Activated CD4-positive, alpha-beta T cell treated with anti-CD3 and anti-CD28 coated beads for 36 hours (primary cell): ENCODE measurements around the gene LYRM4. TPM values are rescaled to one million over a fixed set of nuclear protein-coding genes. Genes with fewer than 3 reads are reported as not detected.
A peak's percentile ranks its signal among the peaks of the same experiment; 100 is the strongest.
"Not testable (repeated sequence)": the region's sequence is repeated elsewhere in the genome, so short reads cannot be mapped to it uniquely, and the experiment has no call there.

Experiments
- ATAC-seq: fragments of 200-7000 bp; cut with Tn5 transposase; one replicate; pipeline ENCODE4 v1.10.0; 2021; ENCODE audit warnings: mild to moderate bottlenecking, moderate library complexity
- CTCF ChIA-PET: fragments of 350-600 bp; sonication (Branson Sonifier 250); formaldehyde crosslinking; loops from one replicate; lab custom pipeline; 2021; ENCODE audit warnings: antibody characterized with exemption; lab: Charles Lee
- POLR2A ChIA-PET: fragments of 350-600 bp; sonication (Branson Sonifier 250); formaldehyde crosslinking; loops from one replicate; lab custom pipeline; 2021; ENCODE audit warnings: antibody characterized with exemption, inconsistent platforms; lab: Charles Lee
- DNase-seq: peaks from one replicate; pipeline ENCODE4 v3.0.0-alpha.2; 2020
- H3K27ac Mint-ChIP-seq: one replicate; pipeline ENCODE4 v1.8.0; 2021; ENCODE audit warnings: mixed read lengths
- H3K27me3 Mint-ChIP-seq: one replicate; pipeline ENCODE4 v1.8.0; 2021; ENCODE audit warnings: mixed read lengths
- H3K36me3 Mint-ChIP-seq: one replicate; pipeline ENCODE4 v1.8.0; 2021; ENCODE audit warnings: low read depth, mixed read lengths
- H3K4me1 Mint-ChIP-seq: one replicate; pipeline ENCODE4 v1.8.0; 2021; ENCODE audit warnings: mixed read lengths
- H3K4me3 Mint-ChIP-seq: one replicate; pipeline ENCODE4 v1.8.0; 2021; ENCODE audit warnings: mild to moderate bottlenecking, moderate library complexity, mixed read lengths
- H3K9me3 Mint-ChIP-seq: one replicate; pipeline ENCODE4 v1.8.0; 2021; ENCODE audit warnings: low read depth, mixed read lengths
- intact Hi-C, 2 experiments: fragments of 100-400 bp; cut with DNase I in 1 of 2; cut with micrococcal nuclease in 1 of 2; formaldehyde crosslinking; loops; one replicate each; pipeline versions ENCODE4 v1.14.2 to v1.15.1; 2022 to 2024; cut with DNase I, micrococcal nuclease
- total RNA-seq, 2 experiments: library from RNA; stranded (reverse); gene quantifications; one replicate each; pipeline ENCODE4 v1.2.3, GENCODE V29; 2021

The LYRM4 gene
- total RNA-seq, 2 experiments from 2014 or later = 46.4 to 53.4 TPM

DNA sequence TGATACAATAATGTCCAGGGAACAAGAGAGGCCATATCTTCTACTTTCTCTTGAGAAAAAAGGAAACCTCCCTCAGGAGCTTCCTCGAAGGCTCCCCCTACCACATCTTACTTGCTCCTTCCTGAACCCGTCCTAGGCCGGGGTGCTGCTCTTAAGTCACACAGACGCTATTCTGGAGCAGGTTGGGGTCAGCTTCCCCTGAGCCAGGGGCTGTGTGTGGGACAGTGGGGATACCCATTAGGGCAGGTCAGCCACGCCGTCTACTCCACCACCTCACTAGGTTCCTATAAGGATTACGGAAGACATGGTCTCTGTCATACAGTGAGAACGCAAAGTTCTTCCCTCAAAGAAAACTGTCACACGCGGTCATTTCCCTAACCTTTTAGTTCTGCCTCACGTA is 183.8 kb downstream of the LYRM4 start:
- H3K27ac Mint-ChIP-seq = no peak overlapping the region
- no peaks in the 10 kb centered on the region for H3K9me3 Mint-ChIP-seq
- ChIA-PET POLR2A (no interaction called here), CTCF (interaction anchor here (0.6 kb wide), 1 partner anchor 859 kb away, joined by 3 read pairs; no protein-coding TSS in a partner anchor)
- ATAC-seq (no peak), DNase-seq (no peak)
- no peak overlapping the region for H3K4me3 Mint-ChIP-seq
- H3K4me1 Mint-ChIP-seq = peaks cover 3% of the 10 kb centered on the region
- no peaks in the 10 kb centered on the region for H3K36me3 Mint-ChIP-seq
- peaks cover 8% of the 10 kb centered on the region for H3K27me3 Mint-ChIP-seq
- intact Hi-C loops = no loop called here

DNA sequence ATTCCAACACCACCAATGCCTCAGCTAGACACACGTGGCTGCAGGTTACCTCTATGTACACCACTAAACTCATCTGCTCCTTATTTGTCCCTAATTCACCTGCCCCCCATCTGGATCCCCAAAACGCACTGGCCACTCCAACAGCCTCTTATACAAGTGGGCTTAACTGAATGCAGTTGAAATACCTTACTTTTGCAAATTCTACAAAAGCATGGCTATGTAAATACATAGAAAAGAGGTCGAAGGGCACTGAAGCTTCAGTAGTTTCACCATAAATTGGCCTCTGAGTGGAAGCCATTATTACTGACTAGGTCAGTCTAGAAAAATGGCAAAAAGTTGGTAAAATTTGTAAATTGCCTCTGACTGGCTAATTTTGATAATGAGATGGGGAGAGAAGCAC is 186.8 kb downstream of the LYRM4 start:
- POLR2A ChIA-PET = no interaction called here
- no peak for DNase-seq

DNA sequence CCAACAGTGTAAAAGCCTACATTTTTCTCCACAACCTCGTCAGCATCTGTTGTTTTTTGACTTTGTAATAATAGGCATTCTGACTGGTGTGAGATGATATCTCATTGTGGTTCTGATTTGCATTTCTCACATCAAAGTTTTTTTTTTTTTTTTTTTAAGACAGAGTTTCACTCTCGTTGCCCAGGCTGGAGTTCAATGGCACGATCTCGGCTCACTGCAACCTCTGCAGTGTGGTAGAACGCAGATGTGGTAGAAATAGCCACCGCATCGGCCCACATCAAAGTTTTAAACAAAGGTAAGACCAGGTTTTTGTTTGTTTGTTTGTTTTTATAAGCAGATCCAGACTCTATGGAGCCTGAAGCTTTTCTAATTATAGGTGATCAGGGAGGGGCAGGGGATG is 188.3 kb downstream of the LYRM4 start:
- intact Hi-C loops = loop anchor here in 1 of 2 experiments (5.0 kb wide), 1 partner anchor 530 kb away; no protein-coding TSS in a partner anchor

More for the DNA sequence above, 186.8 kb downstream of the LYRM4 start:
- CTCF ChIA-PET = interaction anchor here (0.6 kb wide), 1 partner anchor 305 kb away, joined by 3 read pairs; no protein-coding TSS in a partner anchor
- Mint-ChIP-seq H3K36me3 (no peaks in the 10 kb centered on the region), H3K9me3 (no peaks in the 10 kb centered on the region), H3K4me1 (peaks cover 3% of the 10 kb centered on the region), H3K27ac (no peak overlapping the region), H3K4me3 (no peak overlapping the region), H3K27me3 (peaks cover 2% of the 10 kb centered on the region)
- intact Hi-C loops = loop anchor here in 1 of 2 experiments (5.0 kb wide), 1 partner anchor 532 kb away; no protein-coding TSS in a partner anchor
- no peak for ATAC-seq

DNA sequence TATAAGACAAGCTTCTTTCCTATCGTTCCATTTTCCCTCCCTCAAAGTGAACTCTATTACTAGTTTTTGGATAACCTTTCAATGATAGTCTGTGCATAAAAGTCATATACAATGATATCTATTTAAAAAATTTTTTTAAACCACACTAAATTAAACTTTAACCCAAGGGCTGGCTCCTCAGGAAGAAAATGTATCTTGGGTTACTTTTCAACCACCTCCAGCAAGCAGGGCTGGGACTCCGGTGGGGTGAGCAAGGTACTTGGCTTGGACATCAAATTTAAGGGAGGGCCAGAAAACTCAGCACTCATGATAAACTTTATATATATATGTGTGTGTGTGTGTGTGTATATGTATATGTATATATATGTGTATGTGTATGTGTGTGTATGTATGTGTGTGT is 189.5 kb downstream of the LYRM4 start:
- ATAC-seq = no peak
- POLR2A ChIA-PET = no interaction called here
- no peaks in the 10 kb centered on the region for H3K36me3 Mint-ChIP-seq
- H3K4me1 Mint-ChIP-seq = peaks cover 3% of the 10 kb centered on the region
- H3K27ac Mint-ChIP-seq = no peak overlapping the region
- CTCF ChIA-PET = interaction anchor here (0.6 kb wide), 1 partner anchor 751 kb away, joined by 3 read pairs; no protein-coding TSS in a partner anchor
- intact Hi-C loops = loop anchor here in 1 of 2 experiments (5.0 kb wide), 1 partner anchor 529 kb away; no protein-coding TSS in a partner anchor
- H3K4me3 Mint-ChIP-seq = no peak overlapping the region
- H3K27me3 Mint-ChIP-seq = no peaks in the 10 kb centered on the region
- peaks cover 6% of the 10 kb centered on the region for H3K9me3 Mint-ChIP-seq
- no peak for DNase-seq

More for the DNA sequence above, 188.3 kb downstream of the LYRM4 start:
- Mint-ChIP-seq H3K27ac (no peak overlapping the region), H3K36me3 (no peaks in the 10 kb centered on the region), H3K27me3 (peaks cover 2% of the 10 kb centered on the region), H3K4me1 (peaks cover 3% of the 10 kb centered on the region), H3K4me3 (no peak overlapping the region), H3K9me3 (peaks cover 1% of the 10 kb centered on the region)
- POLR2A ChIA-PET = no interaction called here
- peak; percentile 42 for ATAC-seq
- DNase-seq = peak; percentile 25
- CTCF ChIA-PET = no interaction called here

DNA sequence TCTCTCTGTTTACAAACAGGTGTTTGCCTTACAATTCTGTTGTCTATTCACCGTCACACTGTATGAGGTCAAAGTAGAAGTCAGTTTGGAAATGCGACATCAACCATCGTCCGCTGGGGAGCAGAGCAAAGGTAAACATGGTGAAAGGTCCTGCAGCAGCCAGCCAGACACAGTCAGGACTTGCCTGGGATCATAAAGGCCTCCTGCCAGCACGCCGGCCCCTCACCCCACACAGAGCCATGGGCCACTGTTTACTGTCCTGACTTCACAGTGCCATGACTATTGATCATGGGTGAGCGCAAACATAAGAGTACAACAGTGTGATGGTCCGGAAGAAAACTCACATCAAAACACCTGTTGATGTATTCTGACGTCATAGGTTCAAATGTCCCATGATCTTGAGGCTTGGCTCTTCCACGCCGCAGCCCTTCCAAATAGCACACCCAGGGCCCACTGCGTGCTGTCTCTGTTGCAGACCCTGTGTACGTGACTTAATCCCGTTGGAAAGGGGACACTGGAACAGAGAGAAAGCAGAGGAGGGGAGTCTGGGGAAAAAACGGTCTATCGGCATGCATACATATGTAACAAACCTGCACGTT is 192.5 kb downstream of the LYRM4 start:
- intact Hi-C loops = no loop called here
- POLR2A ChIA-PET = no interaction called here
- no peak overlapping the region for H3K4me3 Mint-ChIP-seq
- H3K27ac Mint-ChIP-seq = no peak overlapping the region
- ATAC-seq = no peak
- peaks cover 3% of the 10 kb centered on the region for H3K4me1 Mint-ChIP-seq
- H3K9me3 Mint-ChIP-seq = peaks cover 6% of the 10 kb centered on the region
- CTCF ChIA-PET = no interaction called here
- DNase-seq = no peak
- H3K27me3 Mint-ChIP-seq = no peaks in the 10 kb centered on the region
- H3K36me3 Mint-ChIP-seq = no peaks in the 10 kb centered on the region

DNA sequence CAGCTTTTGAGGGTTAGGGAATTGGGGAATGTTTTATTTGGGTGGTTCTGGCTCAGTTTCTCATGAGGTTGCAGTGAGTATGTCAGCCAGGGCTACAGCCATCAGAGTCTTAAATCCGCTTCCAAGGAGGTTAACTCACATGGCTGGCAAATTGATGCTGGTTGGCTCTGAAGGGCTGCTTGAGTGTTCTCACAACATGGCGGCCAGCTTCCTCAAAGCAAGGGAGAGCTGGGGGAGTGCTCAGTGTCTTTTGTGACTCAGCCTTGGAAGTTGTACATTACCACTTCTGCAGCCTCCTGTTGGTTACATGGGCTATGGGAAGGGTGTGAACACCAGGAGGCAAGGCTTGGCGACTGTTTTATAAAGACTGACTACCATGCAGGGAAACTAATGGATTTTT is 193.4 kb downstream of the LYRM4 start:
- no peaks in the 10 kb centered on the region for H3K36me3 Mint-ChIP-seq
- POLR2A ChIA-PET = no interaction called here
- no peak overlapping the region for H3K27ac Mint-ChIP-seq

DNA sequence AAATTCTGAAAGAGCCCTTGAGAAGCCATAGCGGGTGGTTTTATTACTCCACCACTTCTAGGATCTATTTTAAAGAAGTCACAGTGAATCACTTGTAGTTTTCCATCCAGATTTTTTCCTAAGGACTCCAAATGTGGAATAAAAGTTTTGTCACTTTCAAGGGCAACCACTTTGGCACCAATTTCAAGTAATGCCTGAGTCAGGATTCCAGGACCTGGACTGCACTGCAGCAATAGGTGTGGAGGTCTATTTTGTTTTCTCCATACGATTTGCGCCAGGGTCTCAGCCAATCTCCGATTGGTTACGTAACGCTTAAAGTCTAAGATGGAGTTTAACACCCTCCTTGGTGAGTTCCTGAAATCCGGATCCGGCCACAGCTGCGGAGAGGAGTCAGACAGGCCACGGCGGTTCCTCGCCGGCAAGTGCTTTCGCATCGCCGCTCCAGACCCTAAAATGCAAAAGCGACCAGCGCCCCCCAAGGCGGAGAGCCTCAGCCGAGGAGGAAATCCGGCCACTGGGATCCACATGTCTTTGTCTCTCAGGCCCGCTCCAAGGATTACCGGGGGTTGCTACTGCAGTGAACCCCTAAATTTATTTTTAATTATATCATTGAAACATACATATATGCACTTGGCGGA is 194.2 kb downstream of the LYRM4 start:
- Mint-ChIP-seq H3K27ac (no peak overlapping the region), H3K9me3 (peaks cover 6% of the 10 kb centered on the region), H3K4me3 (no peak overlapping the region), H3K27me3 (no peaks in the 10 kb centered on the region), H3K4me1 (no peaks in the 10 kb centered on the region), H3K36me3 (no peaks in the 10 kb centered on the region)
- no peak for ATAC-seq
- intact Hi-C loops = no loop called here
- no peak for DNase-seq
- ChIA-PET CTCF (no interaction called here), POLR2A (no interaction called here)

More for the DNA sequence above, 193.4 kb downstream of the LYRM4 start:
- Mint-ChIP-seq H3K27me3 (no peaks in the 10 kb centered on the region), H3K4me3 (no peak overlapping the region), H3K4me1 (no peaks in the 10 kb centered on the region), H3K9me3 (peaks cover 6% of the 10 kb centered on the region)
- ATAC-seq (no peak), DNase-seq (no peak)
- intact Hi-C loops = no loop called here
- CTCF ChIA-PET = no interaction called here

DNA sequence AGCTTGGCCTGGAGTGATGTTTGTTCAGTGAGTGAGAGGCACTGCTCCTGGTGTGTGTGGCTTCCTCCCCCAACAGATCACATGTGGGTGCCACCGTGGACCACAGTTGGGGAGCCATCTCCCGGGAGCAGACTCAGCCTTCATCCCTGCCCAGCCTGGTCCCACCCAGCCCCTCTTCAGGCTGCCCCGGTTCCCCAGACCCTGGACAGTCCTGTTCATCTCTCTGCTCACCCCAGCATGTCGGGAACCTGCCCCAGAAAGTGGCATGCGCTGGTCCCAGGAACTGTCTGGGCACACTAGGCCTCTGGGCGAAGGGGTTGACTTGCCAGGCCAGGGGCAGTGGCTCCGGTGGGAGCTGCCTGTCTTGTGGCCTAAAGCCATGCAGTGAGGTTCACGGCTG is 197.1 kb downstream of the LYRM4 start:
- Mint-ChIP-seq H3K27me3 (no peaks in the 10 kb centered on the region), H3K4me3 (no peak overlapping the region), H3K9me3 (peaks cover 6% of the 10 kb centered on the region), H3K36me3 (no peaks in the 10 kb centered on the region), H3K27ac (no peak overlapping the region), H3K4me1 (no peaks in the 10 kb centered on the region)
- intact Hi-C loops = no loop called here
- ChIA-PET POLR2A (no interaction called here), CTCF (no interaction called here)
- ATAC-seq = no peak
- DNase-seq = no peak

DNA sequence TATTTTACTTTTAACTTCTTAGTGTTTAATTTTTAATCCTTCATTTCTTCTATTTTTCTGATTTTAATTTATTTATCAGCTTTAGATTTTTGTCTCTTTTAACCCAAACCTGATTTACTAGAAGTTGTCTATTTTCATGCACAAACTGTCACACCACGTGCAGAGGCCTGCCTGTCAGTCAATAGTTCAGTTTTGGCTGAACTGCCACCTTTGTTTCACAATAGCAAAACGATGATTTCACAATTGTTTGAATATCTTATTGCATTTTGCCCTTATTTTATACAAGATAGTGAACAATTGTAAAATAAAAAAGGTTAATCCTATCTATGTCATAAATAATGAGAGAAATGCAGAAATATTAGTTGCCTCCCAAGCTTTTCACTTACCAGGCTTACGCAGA is 199.6 kb downstream of the LYRM4 start:
- no peak overlapping the region for H3K4me3 Mint-ChIP-seq

DNA sequence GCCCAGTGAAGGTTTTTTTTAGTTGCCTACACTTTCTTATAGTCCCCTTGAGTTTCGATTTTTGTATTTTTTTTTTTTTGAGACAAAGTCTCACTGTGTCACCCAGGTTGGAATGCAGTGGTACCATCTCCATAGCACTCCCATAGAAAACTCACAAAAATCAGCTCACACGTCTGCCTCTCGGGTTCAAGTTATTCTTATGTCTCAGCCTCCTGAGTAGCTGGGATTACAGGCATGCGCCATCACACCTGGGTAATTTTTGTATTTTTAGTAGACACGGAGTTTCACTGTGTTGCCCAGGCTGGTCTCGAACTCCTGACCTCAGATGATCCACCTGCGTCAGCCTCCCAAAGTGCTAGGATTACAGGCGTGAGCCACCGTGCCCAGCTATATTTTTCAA is 200.3 kb downstream of the LYRM4 start:
- H3K4me1 Mint-ChIP-seq, H3K27me3 Mint-ChIP-seq, H3K27ac Mint-ChIP-seq, ATAC-seq, DNase-seq, intact Hi-C loops, H3K36me3 Mint-ChIP-seq, CTCF ChIA-PET, POLR2A ChIA-PET, H3K9me3 Mint-ChIP-seq, H3K4me3 Mint-ChIP-seq: not testable (repeated sequence)

More for the DNA sequence above, 199.6 kb downstream of the LYRM4 start:
- DNase-seq (no peak), ATAC-seq (no peak)
- no peaks in the 10 kb centered on the region for H3K4me1 Mint-ChIP-seq
- no peaks in the 10 kb centered on the region for H3K27me3 Mint-ChIP-seq
- ChIA-PET CTCF (no interaction called here), POLR2A (no interaction called here)
- intact Hi-C loops = no loop called here
- no peak overlapping the region for H3K27ac Mint-ChIP-seq
- H3K9me3 Mint-ChIP-seq = no peaks in the 10 kb centered on the region
- H3K36me3 Mint-ChIP-seq = no peaks in the 10 kb centered on the region

DNA sequence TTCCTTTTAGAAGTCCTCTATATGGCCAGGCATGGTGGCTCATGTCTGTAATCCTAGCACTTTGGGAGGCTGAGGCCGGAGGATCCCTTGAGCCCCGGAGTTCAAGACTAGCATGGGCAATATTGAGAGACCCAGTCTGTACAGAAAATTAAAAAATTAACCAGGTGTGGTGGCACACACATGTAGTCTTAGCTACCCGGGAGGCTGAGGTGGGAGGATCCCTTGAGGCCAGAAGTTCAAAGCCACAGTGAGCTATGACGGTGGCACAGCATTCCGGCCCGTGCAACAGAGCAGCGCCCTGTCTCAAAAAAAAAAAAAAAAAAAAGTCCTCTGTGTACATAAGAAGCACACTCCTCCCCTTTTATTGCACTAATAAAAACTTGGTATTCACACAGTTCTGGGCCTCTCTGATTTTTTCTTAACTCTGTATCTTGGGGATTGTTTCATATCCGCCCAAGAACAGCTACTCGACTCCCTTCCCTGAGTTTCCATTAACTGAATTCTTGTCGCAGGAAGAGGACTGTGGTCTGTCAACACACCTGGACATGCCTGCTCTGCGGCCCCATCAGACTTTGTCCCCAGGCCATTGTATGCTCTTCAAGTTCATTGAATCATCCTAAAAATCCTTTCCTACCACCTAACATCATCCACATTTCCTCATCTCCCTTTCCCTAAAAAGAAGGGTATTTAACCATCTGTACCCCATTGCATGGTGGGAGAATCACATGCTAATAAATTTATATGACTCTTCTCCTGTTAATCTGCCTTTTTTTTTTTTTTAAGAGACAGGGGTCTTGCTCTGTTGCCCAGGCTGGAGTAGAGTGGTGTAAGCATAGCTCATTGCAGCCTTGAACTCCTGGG is 201.5 kb downstream of the LYRM4 start:
- DNase-seq (no peak), ATAC-seq (no peak)
- H3K4me1 Mint-ChIP-seq = no peaks in the 10 kb centered on the region
- no peaks in the 10 kb centered on the region for H3K27me3 Mint-ChIP-seq
- H3K27ac Mint-ChIP-seq = no peak overlapping the region
- H3K4me3 Mint-ChIP-seq = no peak overlapping the region
- H3K9me3 Mint-ChIP-seq = no peaks in the 10 kb centered on the region
- intact Hi-C loops = no loop called here
- H3K36me3 Mint-ChIP-seq = no peaks in the 10 kb centered on the region
- ChIA-PET POLR2A (no interaction called here), CTCF (interaction anchor here (0.7 kb wide), 1 partner anchor 159 kb away, joined by 3 read pairs; no protein-coding TSS in a partner anchor)
